ENCODE results near the gene DAND5. TPM values are rescaled to one million over a fixed set of nuclear protein-coding genes. Genes with fewer than 3 reads are reported as not detected.

DAND5 gene, protein sequence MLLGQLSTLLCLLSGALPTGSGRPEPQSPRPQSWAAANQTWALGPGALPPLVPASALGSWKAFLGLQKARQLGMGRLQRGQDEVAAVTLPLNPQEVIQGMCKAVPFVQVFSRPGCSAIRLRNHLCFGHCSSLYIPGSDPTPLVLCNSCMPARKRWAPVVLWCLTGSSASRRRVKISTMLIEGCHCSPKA
- total RNA-seq (not detected), polyA plus RNA-seq (not detected)

DNA sequence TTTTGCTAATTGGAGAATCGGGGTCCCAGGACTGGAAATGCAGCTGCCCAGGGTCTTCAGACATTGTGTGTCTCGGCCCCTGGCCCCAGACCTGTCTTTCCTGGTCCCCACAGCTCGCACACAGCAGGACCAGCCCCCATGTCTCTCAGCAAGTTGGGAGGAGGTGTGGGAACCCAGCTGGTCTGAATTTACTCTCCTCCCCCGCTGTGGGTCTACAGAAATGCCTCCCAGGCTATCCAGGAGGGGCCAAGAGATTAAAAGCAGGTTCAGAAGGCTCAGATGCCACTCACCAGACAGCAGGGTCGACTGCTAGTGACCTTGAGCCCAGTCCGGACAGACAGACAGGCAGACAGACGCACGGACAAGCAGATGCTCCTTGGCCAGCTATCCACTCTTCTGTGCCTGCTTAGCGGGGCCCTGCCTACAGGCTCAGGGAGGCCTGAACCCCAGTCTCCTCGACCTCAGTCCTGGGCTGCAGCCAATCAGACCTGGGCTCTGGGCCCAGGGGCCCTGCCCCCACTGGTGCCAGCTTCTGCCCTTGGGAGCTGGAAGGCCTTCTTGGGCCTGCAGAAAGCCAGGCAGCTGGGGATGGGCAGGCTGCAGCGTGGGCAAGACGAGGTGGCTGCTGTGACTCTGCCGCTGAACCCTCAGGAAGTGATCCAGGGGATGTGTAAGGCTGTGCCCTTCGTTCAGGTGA, at the start of gene DAND5:
Gene DAND5 (plus strand): TSS at position 285 of the 697 bp plus-strand sequence. CDS start 85 bp downstream, at position 370.
- ATAC-seq (ENCODE audit: low read depth in 2 of 2) = no peak
- H3K36me3 ChIP-seq (ENCODE audit: control insufficient read depth, insufficient read depth, low read length) = no peaks in the 10 kb centered on the region
- peaks cover 9% of the 10 kb centered on the region for H3K4me1 ChIP-seq (ENCODE audit: control insufficient read depth, insufficient read depth, low read length, poor library complexity, severe bottlenecking)
- Mint-ChIP-seq H3K9me3 (peaks cover 0 to 1% (median 0%) of the 10 kb centered on the region in 7 donors), H3K27ac (peak within 1 kb of the TSS in 1 of 3 donors; percentile 5), H3K4me1 (peaks cover 0 to 12% (median 6%) of the 10 kb centered on the region in 4 donors), H3K27me3 (peaks cover 5% of the 10 kb centered on the region), H3K36me3 (no peaks in the 10 kb centered on the region), H3K4me3 (peak within 1 kb of the TSS in 1 of 4 donors; percentile 38)
- H3K4me3 ChIP-seq (ENCODE audit: low read depth, low read length) = no peak within 1 kb of the TSS
- no peaks in the 10 kb centered on the region for H3K9me3 ChIP-seq (ENCODE audit: control insufficient read depth in 2 of 2, low read length in 2 of 2)
- no peaks in the 10 kb centered on the region for H3K27me3 ChIP-seq (ENCODE audit: control insufficient read depth, insufficient read depth, low read length)
- DNase-seq = no peak
- no peak within 1 kb of the TSS for H3K27ac ChIP-seq (ENCODE audit: insufficient read depth, low read length, poor library complexity, severe bottlenecking)

DNA sequence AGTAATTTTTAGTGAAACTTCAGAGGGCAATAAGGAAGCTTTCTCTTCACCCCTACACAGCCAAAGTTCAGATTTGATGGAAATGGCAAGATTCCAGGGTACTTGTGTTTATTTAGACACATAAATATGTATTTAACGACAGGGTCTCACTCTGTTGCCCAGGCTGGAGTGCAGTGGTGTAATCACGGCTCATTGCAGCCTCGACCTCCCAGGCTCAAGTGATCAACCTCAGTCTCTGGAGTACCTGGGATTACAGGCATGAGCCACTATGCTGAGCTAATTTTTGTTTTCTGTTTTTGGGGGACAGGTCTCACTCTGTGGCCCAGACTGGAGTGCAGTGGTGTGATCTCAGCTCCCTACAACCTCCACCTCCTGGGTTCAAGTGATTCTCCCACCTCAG, 48.3 kb upstream of the DAND5 start:
- H3K27me3 Mint-ChIP-seq = peaks cover 4% of the 10 kb centered on the region
- no peak overlapping the region for H3K27ac ChIP-seq (ENCODE audit: insufficient read depth, low read length, poor library complexity, severe bottlenecking)
- H3K36me3 ChIP-seq (ENCODE audit: control insufficient read depth, insufficient read depth, low read length) = peaks cover 28% of the 10 kb centered on the region
- H3K4me1 Mint-ChIP-seq = peaks cover 0 to 16% (median 9%) of the 10 kb centered on the region in 4 donors
- H3K4me3 ChIP-seq (ENCODE audit: low read depth, low read length) = no peak overlapping the region
- no peaks in the 10 kb centered on the region for H3K9me3 ChIP-seq (ENCODE audit: control insufficient read depth in 2 of 2, low read length in 2 of 2)
- DNase-seq (no peak), ATAC-seq (ENCODE audit: low read depth in 2 of 2) (no peak)
- H3K27me3 ChIP-seq (ENCODE audit: control insufficient read depth, insufficient read depth, low read length) = no peaks in the 10 kb centered on the region
- H3K4me3 Mint-ChIP-seq = peak overlapping the region in 2 of 4 donors; percentile 11 to 83
- peak overlapping the region in 2 of 3 donors; percentile 48 to 82 for H3K27ac Mint-ChIP-seq
- H3K4me1 ChIP-seq (ENCODE audit: control insufficient read depth, insufficient read depth, low read length, poor library complexity, severe bottlenecking) = peaks cover 10% of the 10 kb centered on the region
- H3K9me3 Mint-ChIP-seq = no peaks in the 10 kb centered on the region
- H3K36me3 Mint-ChIP-seq = peaks cover 11% of the 10 kb centered on the region

DNA sequence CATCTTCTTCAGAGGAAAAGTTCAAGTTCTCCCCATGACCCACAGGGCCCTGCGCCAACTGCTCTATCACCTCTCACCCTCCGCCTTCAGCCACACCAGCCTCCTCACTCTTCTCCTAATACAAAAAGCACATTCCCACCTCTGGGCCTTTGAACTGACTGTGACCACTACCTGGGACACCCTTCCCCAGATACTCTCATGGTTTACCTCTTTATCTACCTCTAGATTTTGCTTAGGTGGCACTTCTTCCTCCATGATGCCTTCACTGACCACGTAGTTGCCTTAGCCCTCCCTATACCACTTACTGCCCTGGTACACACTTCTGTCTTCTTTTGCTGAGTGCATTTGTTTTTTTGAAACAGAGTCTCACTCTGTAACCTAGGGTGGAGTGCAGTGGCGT, 46.4 kb upstream of the DAND5 start:
- Mint-ChIP-seq H3K4me1 (peaks cover 0 to 16% (median 9%) of the 10 kb centered on the region in 4 donors), H3K27me3 (peaks cover 4% of the 10 kb centered on the region), H3K9me3 (no peaks in the 10 kb centered on the region), H3K36me3 (peaks cover 18% of the 10 kb centered on the region), H3K4me3 (peak overlapping the region in 1 of 4 donors; percentile 77), H3K27ac (peak overlapping the region in 1 of 3 donors; percentile 54)
- peaks cover 40% of the 10 kb centered on the region for H3K36me3 ChIP-seq (ENCODE audit: control insufficient read depth, insufficient read depth, low read length)
- no peak for ATAC-seq (ENCODE audit: low read depth in 2 of 2)
- no peak overlapping the region for H3K27ac ChIP-seq (ENCODE audit: insufficient read depth, low read length, poor library complexity, severe bottlenecking)
- no peak overlapping the region for H3K4me3 ChIP-seq (ENCODE audit: low read depth, low read length)
- no peak for DNase-seq
- no peaks in the 10 kb centered on the region for H3K27me3 ChIP-seq (ENCODE audit: control insufficient read depth, insufficient read depth, low read length)
- H3K9me3 ChIP-seq (ENCODE audit: control insufficient read depth in 2 of 2, low read length in 2 of 2) = no peaks in the 10 kb centered on the region
- H3K4me1 ChIP-seq (ENCODE audit: control insufficient read depth, insufficient read depth, low read length, poor library complexity, severe bottlenecking) = peaks cover 10% of the 10 kb centered on the region

DNA sequence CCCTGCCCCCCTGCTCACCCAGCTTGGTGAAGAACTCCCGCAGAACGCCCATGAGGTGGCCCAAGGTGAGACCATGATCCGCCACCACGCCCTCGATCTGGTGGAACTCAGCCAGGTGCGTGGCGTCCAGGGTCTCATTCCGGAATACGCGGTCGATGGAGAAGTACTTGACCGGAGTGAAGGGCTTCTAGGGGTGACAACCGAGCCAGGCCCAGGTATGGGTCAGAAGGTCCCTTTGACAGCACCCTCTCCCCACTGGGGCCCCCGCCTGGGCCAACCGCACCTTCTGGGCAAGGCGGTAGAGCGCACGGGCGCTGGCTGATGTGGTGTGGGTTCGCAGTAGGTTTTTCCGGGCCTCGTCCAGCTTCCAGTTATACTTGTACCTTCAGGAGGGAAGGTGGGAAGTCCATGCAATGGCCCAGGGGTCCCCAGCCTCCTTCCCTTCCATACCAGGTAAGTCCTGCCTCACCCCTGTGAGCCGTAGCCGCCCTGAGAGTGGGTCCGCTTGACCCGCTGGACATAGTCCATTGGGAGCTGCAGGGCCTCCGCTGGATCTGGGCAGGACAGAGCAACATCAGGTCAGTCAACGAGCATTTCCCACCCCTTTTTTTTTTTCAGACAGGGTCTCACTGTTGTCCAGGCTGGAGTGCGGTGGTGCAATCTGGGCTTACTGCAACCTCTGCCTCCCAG, 44.6 kb upstream of the DAND5 start:
- Histone ChIP-seq H3K27ac (ENCODE audit: insufficient read depth, low read length, poor library complexity, severe bottlenecking) (no peak overlapping the region), H3K4me3 (ENCODE audit: low read depth, low read length) (no peak overlapping the region), H3K27me3 (ENCODE audit: control insufficient read depth, insufficient read depth, low read length) (no peaks in the 10 kb centered on the region), H3K36me3 (ENCODE audit: control insufficient read depth, insufficient read depth, low read length) (peaks cover 56% of the 10 kb centered on the region), H3K4me1 (ENCODE audit: control insufficient read depth, insufficient read depth, low read length, poor library complexity, severe bottlenecking) (no peaks in the 10 kb centered on the region), H3K9me3 (ENCODE audit: control insufficient read depth in 2 of 2, low read length in 2 of 2) (no peaks in the 10 kb centered on the region)
- H3K27ac Mint-ChIP-seq = no peak overlapping the region
- H3K4me1 Mint-ChIP-seq = peaks cover 0 to 12% (median 7%) of the 10 kb centered on the region in 4 donors
- no peaks in the 10 kb centered on the region for H3K9me3 Mint-ChIP-seq
- H3K4me3 Mint-ChIP-seq = peak overlapping the region in 1 of 4 donors; percentile 29
- H3K27me3 Mint-ChIP-seq = no peaks in the 10 kb centered on the region
- DNase-seq = no peak
- ATAC-seq (ENCODE audit: low read depth in 2 of 2) = no peak
- peaks cover 26% of the 10 kb centered on the region for H3K36me3 Mint-ChIP-seq

DNA sequence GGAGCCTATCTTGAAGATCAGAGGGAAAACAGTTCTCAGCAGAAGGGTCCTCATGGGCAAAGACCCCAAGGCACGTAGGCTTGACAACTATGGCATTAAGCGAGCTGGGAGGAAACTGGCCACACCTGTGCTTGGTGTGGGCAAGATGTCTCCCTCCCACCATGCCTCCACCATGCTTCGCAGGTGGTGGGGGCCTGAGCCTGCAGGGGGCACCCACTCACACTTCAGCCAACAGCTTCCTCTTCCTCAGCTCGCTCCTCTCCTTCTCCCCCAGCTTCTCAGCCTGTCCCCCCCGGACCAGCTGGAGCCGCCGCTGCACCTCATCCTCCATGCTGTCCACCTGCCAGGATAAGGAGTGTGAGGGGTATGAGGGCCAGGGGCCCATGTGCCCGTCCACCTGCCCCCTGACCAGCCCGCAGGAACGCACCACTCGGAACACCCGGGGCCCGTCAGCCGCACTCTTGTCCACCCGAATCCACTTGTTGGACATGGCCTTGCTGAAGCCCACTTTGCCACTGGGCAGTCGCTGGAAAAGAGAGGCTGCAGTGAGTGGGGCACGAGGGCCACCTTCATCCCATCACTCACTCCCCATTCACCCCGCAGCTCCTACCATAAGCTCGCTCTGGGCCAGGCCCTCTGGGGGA, 39.3 kb upstream of the DAND5 start:
- no peaks in the 10 kb centered on the region for H3K9me3 Mint-ChIP-seq
- Histone ChIP-seq H3K36me3 (ENCODE audit: control insufficient read depth, insufficient read depth, low read length) (peaks cover 35% of the 10 kb centered on the region), H3K4me3 (ENCODE audit: low read depth, low read length) (no peak overlapping the region), H3K27ac (ENCODE audit: insufficient read depth, low read length, poor library complexity, severe bottlenecking) (no peak overlapping the region), H3K4me1 (ENCODE audit: control insufficient read depth, insufficient read depth, low read length, poor library complexity, severe bottlenecking) (peaks cover 22% of the 10 kb centered on the region), H3K9me3 (ENCODE audit: control insufficient read depth in 2 of 2, low read length in 2 of 2) (no peaks in the 10 kb centered on the region), H3K27me3 (ENCODE audit: control insufficient read depth, insufficient read depth, low read length) (no peaks in the 10 kb centered on the region)
- peaks cover 18% of the 10 kb centered on the region for H3K36me3 Mint-ChIP-seq
- ATAC-seq (ENCODE audit: low read depth in 2 of 2) (no peak), DNase-seq (no peak)
- H3K4me3 Mint-ChIP-seq = peak overlapping the region in 1 of 4 donors; percentile 38
- no peaks in the 10 kb centered on the region for H3K27me3 Mint-ChIP-seq
- H3K4me1 Mint-ChIP-seq = peaks cover 0 to 33% (median 18%) of the 10 kb centered on the region in 4 donors
- H3K27ac Mint-ChIP-seq = no peak overlapping the region

DNA sequence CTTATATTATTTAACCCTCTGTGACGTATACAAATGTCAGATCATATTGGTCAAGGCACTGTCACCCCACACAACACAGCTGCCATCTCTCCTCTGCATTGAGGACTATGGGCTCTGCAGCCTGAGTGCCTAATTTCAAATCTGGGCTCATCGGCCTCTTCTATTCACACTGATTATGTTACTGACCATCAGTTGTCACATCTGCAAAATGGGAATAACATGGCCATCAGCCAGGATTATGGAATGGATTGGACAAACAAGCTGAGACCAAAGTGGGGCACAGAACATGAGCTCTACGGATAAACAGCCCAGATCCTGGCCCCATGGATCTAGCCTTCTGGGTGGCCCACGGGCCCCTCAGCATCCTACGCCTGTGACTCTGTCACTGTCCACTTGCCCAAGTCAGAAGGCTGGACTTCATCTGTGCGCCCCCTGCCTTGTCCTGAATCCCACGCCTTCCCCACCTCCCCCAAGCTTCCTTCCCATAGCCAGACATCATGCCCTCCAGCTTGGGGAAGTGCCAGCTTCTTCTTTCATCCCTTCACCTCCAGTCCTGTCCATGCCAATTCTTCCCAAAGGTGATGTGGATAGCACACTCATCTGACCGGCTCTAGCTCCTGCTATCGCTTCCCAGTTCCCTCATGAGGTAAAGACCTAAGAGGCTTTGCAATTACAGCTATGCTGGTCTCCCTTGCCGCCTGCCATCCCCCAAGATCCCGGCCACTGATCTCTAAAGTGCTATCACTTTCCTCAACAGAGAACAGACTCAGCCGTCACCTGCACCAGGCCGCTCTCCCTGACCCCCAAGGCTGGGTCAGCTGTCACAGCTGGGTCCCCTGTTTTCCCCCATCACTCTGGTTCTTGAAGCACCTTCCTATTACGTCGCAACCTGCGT, 36.7 kb upstream of the DAND5 start:
- no peak for ATAC-seq (ENCODE audit: low read depth in 2 of 2)

More for the DNA sequence above, 36.7 kb upstream of the DAND5 start:
- peak overlapping the region; percentile 54 to 99 (median 95) for H3K27ac Mint-ChIP-seq
- no peaks in the 10 kb centered on the region for H3K9me3 ChIP-seq (ENCODE audit: control insufficient read depth in 2 of 2, low read length in 2 of 2)
- H3K4me3 Mint-ChIP-seq = peak overlapping the region; percentile 93 to 99 (median 95)
- peak overlapping the region; percentile 70 for H3K27ac ChIP-seq (ENCODE audit: insufficient read depth, low read length, poor library complexity, severe bottlenecking)
- peaks cover 26% of the 10 kb centered on the region for H3K4me1 ChIP-seq (ENCODE audit: control insufficient read depth, insufficient read depth, low read length, poor library complexity, severe bottlenecking)
- H3K36me3 ChIP-seq (ENCODE audit: control insufficient read depth, insufficient read depth, low read length) = peaks cover 22% of the 10 kb centered on the region
- DNase-seq = no peak
- H3K9me3 Mint-ChIP-seq = no peaks in the 10 kb centered on the region
- no peaks in the 10 kb centered on the region for H3K27me3 ChIP-seq (ENCODE audit: control insufficient read depth, insufficient read depth, low read length)
- peaks cover 0 to 41% (median 18%) of the 10 kb centered on the region in 4 donors for H3K4me1 Mint-ChIP-seq
- H3K4me3 ChIP-seq (ENCODE audit: low read depth, low read length) = peak overlapping the region; percentile 79
- no peaks in the 10 kb centered on the region for H3K27me3 Mint-ChIP-seq
- peaks cover 12% of the 10 kb centered on the region for H3K36me3 Mint-ChIP-seq
